BJ (cell line): ENCODE results near the gene SH3RF3. TPM values are rescaled to one million over a fixed set of nuclear protein-coding genes. Genes with fewer than 3 reads are reported as not detected.
"Not testable (repeated sequence)": the region's sequence is repeated elsewhere in the genome, so short reads cannot be mapped to it uniquely, and the experiment has no call there.

Experiments
- CTCF ChIA-PET: fragments of 350-600 bp; formaldehyde crosslinking; extraction: SDS; loops from one replicate; lab custom pipeline; 2021; ENCODE audit warnings: antibody characterized with exemption, inconsistent platforms; lab: Yijun Ruan, JAX
- POLR2A ChIA-PET: fragments of 300-600 bp; sonication (Branson Sonifier 250); formaldehyde crosslinking; extraction: SDS; loops from one replicate; lab custom pipeline; 2021; ENCODE audit warnings: antibody characterized with exemption; lab: Charles Lee
- DNase-seq: peaks from one replicate; pipeline ENCODE4 v3.0.0-alpha.2; 2011; ENCODE audit warnings: low read depth
- H3K27me3 ChIP-seq: 2 replicates; pipeline ENCODE4 v1.6.0; 2011; ENCODE audit warnings: low read length; ENCODE audit not compliant: control insufficient read depth, insufficient read depth
- H3K36me3 ChIP-seq: 2 replicates; pipeline ENCODE4 v1.5.1; 2011; ENCODE audit warnings: low read length; ENCODE audit not compliant: control insufficient read depth, insufficient read depth
- H3K4me3 ChIP-seq: 2 replicates; pipeline ENCODE4 v1.5.1; 2011; ENCODE audit warnings: low read depth, mild to moderate bottlenecking, control low read depth, low read length
- polyA plus RNA-seq: library from polyadenylated mRNA; depleted of rRNA; stranded (reverse); fragments of >200 nt; gene quantifications from 2 replicates; pipeline ENCODE4 v1.2.3, GENCODE V29; 2011
- TF ChIP-seq, protein P1 (sequence below): IDR thresholded peaks from 2 replicates; pipeline ENCODE4 v1.5.1; 2011; ENCODE audit warnings: low read depth, mild to moderate bottlenecking, control low read depth, inconsistent platforms, low read length, moderate library complexity; ENCODE audit not compliant: insufficient read depth

Gene SH3RF3
- polyA plus RNA-seq, 1 experiment = 3.6 TPM

DNA sequence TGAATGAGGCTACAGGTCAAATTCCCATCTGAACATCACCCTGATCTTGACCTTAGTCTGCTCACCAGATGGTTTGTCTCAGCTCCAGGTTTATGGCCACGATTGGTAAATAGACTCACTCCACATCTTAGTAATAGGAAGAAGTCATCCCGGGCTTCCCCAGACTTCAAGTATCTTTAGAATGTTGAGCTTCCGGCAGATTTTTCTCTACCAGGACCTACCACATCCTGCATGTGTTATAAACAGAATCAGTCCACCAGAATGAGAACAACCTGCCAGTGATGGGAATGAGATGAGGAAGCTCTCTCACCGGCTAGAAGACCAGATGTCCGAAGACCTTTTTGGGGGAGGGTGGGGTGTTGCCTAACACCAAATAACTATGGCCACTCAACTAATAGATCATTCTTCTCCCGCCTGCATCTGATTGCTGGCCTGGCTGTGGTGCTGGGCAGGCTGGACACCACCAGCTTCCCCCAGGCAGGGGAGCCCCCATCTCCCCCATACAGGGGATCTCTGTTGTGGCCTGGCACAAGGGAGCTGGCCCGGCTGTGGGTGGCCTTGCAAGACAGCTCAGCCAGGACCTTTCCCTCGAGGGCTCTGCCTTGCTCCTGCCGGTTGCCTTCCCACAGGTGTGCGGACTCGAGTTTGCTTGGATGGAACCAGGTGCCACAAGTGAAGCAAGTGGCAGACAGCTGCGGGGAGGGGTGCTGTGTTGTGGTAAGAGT is 88.5 kb downstream of the SH3RF3 start:
- no peak overlapping the region for H3K4me3 ChIP-seq
- H3K27me3 ChIP-seq = peaks cover 8% of the 10 kb centered on the region
- TF ChIP-seq, protein P1, sequence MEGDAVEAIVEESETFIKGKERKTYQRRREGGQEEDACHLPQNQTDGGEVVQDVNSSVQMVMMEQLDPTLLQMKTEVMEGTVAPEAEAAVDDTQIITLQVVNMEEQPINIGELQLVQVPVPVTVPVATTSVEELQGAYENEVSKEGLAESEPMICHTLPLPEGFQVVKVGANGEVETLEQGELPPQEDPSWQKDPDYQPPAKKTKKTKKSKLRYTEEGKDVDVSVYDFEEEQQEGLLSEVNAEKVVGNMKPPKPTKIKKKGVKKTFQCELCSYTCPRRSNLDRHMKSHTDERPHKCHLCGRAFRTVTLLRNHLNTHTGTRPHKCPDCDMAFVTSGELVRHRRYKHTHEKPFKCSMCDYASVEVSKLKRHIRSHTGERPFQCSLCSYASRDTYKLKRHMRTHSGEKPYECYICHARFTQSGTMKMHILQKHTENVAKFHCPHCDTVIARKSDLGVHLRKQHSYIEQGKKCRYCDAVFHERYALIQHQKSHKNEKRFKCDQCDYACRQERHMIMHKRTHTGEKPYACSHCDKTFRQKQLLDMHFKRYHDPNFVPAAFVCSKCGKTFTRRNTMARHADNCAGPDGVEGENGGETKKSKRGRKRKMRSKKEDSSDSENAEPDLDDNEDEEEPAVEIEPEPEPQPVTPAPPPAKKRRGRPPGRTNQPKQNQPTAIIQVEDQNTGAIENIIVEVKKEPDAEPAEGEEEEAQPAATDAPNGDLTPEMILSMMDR = no peak
- CTCF ChIA-PET = interaction anchor here (0.8 to 1.2 kb wide), 4 partner anchors 9 to 293 kb away, joined by 3 to 5 read pairs (median 4); no protein-coding TSS in a partner anchor
- POLR2A ChIA-PET = interaction anchor here (1.2 kb wide), 1 partner anchor 45 kb away, joined by 4 read pairs; no protein-coding TSS in a partner anchor
- peak; percentile 92 for DNase-seq
- H3K36me3 ChIP-seq = no peaks in the 10 kb centered on the region

DNA sequence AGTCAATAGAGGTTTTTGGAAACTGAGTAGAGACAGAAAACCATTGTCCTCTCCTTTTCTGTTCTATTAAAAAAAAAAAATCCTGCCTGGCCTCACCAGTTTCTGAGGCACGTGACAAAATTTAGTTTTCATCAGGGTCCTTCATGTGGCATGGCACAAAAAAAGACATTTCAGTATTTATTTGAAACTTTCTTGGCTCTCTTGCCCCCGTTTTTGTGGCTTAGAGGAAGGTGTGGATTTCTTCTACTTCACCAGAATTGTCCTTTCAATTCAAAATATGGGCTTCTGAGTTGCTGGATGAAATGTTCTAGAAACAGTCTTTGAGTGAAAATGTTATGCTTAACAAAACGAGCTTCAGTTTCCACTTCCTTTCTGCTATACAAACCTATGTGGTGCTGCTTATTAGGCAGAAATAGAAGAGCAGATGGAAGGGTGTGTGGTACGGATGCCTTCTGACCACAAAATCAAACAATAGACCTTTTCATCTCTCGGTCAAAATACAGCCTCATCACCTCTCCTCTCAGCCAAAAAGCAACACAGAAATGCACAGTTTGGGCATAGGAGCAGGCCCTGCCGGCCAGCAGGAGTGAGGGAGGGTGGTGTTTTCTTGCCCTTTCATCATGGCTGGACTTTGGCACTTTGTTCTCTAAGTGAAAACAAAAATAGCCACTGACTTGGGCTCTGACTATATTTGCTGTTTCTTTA is 89.2 kb downstream of the SH3RF3 start:
- Histone ChIP-seq H3K36me3 (no peaks in the 10 kb centered on the region), H3K4me3 (no peak overlapping the region), H3K27me3 (peaks cover under 1% of the 10 kb centered on the region; the same call in 1 of the 2 replicates)
- TF ChIP-seq, protein P1 = no peak
- DNase-seq = no peak
- ChIA-PET POLR2A (interaction anchor here (1.2 kb wide), 1 partner anchor 46 kb away, joined by 4 read pairs; no protein-coding TSS in a partner anchor), CTCF (interaction anchor here (0.8 to 1.2 kb wide), 3 partner anchors 8 to 292 kb away, joined by 3 to 5 read pairs (median 3); no protein-coding TSS in a partner anchor)

DNA sequence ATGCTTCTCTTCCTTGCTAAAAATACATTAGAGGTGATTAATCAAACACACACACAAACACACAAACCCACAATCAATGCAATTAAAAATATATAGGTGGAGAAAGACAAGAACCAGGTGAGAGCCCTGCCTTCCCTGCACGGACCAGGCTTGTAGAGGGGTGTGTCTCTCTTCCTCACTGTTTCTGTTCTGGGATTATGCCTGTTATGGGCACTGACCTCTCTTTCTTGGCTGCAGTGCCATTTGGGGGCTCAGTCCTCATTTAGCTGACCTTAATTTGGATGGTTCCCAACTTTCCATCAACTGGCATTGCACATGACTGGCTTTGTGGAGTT is 89.8 kb downstream of the SH3RF3 start:
- no peak for DNase-seq
- POLR2A ChIA-PET = no interaction called here
- H3K27me3 ChIP-seq = no peaks in the 10 kb centered on the region
- no peaks in the 10 kb centered on the region for H3K36me3 ChIP-seq
- CTCF ChIA-PET = interaction anchor here (1.0 kb wide), 1 partner anchor 93 kb away, joined by 3 read pairs; no protein-coding TSS in a partner anchor
- no peak overlapping the region for H3K4me3 ChIP-seq
- TF ChIP-seq, protein P1 = no peak

DNA sequence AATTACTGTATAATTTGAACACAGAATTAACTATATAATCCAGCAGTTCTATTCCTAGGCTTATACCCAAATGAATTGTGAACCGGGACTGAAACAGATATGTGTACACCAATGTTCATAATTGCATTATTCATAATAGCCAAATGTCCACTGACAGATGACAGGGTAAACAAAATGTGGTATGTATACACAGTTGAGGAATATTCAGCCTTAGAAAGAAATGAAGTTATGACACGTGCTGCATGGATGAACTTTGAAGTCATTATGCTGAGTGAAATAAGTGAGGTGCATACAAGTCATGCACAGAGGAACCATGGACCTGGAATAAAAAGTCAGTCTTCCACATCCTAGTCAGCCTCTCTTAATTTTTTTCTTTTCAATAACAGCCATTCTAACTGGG is 91.9 kb downstream of the SH3RF3 start:
- POLR2A ChIA-PET = no interaction called here
- TF ChIP-seq, protein P1 = no peak
- no peak for DNase-seq
- Histone ChIP-seq H3K27me3 (no peaks in the 10 kb centered on the region), H3K4me3 (no peak overlapping the region), H3K36me3 (no peaks in the 10 kb centered on the region)
- CTCF ChIA-PET = no interaction called here

DNA sequence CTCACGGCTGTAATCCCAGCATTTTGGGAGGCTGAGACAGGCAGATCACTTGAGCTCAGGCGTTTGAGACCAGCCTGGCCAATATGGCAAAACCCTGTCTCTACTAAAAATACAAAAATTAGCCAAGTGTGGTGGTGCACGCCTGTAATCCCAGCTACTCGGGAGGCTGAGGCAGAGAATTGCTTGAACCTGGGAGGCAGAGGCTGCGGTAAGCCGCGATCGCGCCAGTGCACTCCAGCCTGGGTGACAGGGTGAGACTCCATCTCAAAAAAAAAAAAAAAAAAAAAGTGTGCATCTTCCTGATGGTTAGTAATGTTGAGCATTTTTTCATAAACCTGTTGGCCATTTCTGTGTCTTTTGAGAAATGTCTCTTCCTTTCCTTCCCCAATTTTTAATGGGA is 92.3 kb downstream of the SH3RF3 start:
- H3K4me3 ChIP-seq, H3K36me3 ChIP-seq, POLR2A ChIA-PET, H3K27me3 ChIP-seq, CTCF ChIA-PET, DNase-seq: not testable (repeated sequence)
